Bronchus fibroblast of lung (primary cell): ENCODE results near the gene MTCH2. TPM values are rescaled to one million over a fixed set of nuclear protein-coding genes. Genes with fewer than 3 reads are reported as not detected.

Experiments used
- total RNA-seq: library from RNA; depleted of rRNA; stranded (reverse); fragments of >200 nt; gene quantifications from 2 replicates; pipeline ENCODE4 v1.2.3, GENCODE V29; 2015

The MTCH2 gene
- 80.3 and 81.4 TPM in 2 replicates for total RNA-seq

DNA sequence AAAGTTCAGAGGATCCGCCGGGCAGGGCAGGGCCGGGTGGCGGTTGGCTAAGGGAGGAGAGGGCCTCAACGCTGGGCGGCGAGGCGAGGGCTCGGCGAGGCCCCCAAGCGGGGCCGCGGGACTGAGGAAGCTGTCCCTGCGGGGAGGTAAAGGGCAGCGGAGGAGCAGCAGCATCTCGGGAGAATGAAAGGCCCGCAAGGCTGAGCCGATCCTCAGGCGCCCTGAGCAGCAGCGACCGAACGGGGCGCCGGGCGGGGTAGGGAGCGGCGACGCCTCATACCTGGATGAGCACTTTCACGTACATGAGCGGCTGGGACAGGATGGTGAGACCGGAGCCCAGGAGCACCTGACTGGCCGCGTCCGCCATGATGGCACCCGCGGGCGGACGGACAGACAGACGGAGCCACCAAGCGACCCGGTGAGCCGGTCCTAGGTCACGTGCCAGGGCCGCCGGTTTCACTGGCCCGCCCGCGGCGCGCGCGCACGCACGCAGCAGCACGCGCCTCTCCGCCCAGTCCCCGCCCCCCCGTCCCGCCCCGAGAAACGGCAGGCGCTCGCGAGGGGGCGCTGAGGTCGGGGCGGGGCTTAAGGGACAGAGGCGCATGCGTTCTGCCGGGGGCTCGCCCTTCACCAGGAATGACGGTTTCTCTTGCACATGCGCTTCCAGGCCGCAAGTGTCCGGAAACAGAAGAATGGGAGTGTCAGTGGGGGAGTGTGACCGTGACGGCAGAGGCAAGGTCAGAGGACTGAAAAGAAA lies at the start of gene MTCH2:
MTCH2 (minus strand) TSS at position 461 of the 757 bp plus-strand sequence; CDS start at position 367, 94 bp downstream.

DNA sequence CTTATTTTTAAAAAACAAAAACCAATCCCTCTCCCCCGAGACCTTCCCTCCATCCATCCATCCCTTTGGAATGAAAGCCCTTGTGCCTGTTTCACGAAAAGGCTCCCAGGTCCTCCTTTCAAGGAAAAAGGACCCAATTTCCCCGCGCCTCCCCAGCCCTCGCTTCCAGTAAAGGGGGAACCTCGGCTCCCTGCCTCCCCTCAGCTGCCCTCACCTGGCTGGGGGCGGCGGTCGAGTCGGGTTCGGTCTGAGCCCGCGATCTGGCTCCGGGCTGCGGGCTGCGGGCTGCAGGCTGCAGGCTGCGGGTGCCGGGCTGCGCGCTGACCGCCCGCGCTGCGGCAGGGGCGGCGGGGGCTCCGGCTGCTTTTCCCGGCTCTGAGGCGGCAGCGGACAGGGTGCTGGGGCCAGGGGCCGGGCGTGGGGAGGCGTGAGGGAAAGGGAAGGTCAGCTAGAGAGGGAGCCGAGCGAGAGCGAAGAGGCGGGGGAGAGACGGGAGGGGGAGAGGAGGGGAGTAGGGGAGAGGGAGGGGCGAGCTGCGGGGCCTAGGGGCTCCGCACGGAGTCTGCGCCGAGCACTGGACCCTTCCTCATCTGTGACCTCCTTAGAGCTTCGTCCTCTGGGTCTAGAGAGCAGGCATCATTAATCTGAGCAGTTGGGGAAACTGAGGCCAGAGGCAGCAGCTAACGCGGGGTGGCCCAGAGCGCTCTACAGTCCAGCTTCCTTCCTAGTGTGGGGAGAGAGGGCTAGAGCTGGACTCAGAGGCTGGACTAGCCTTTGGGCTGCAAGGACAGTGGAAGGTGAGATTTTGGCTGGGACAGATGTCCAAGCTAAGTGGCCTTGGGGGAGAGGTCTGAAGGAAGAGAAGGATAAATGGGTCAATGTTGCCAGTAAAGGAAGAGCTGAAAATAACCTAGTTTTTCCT lies 48.2 kb downstream of the MTCH2 start, which contains the start of gene C1QTNF4:
C1QTNF4 (minus strand) TSS at position 478 of the 922 bp plus-strand sequence. CDS start 3,601 bp downstream, outside the sequence.

GRCh38 chr11:47586098-47586855 lies 56.1 kb downstream of the MTCH2 start, which contains the start of gene FAM180B:
Gene FAM180B (plus strand): TSS chr11:47586678. CDS start chr11:47586769, 91 bp downstream.

DNA sequence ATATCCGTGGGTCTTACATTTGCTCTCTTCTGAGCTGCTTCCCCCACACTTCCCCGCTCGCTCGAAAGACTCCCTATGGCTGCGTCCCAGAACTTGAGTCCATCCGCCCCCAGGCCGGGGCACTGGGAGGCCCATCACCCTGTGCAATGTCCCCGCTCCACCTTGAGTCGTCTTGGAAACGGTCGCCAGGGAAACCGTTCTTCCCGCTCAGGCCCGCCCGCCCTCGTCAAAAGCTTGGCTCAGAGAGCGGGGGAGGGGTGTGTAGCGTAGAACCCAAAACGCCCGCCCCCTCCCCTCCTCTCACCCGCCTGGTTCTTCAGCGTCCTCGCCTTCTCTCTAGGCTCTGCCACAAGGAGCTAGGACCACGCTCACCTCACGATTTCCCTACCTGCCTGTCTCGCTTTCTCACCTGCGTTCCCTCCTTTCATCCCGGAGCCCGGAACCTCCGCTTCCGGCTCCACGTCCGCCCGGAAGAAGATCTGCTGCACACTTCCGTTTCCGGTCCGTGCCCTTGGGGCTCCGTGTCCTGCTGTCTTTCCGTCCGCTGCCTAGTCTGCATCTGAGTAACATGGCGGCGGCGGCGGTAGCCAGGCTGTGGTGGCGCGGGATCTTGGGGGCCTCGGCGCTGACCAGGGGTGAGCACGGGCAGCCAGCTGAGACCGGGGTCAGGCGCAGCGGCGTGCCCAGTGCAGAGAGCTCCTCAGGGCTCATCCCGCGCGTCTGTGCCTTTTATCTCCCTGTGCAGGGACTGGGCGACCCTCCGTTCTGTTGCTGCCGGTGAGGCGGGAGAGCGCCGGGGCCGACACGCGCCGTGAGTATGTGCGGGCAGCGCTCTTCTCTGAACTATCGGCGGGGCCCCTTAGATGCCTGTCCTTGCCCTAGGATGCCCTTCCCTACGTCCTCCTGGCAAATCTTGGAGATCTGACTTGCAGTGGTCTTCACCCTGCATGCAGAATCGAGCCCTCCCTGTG lies 63.5 kb downstream of the MTCH2 start, which contains the start of the genes KBTBD4 and NDUFS3:
KBTBD4 (minus strand) TSS at position 447 of the 971 bp plus-strand sequence; CDS start at position 428, 19 bp downstream.
NDUFS3 (plus strand) TSS at position 551 of the 971 bp plus-strand sequence; CDS start at position 569, 18 bp downstream.

Other genes with a start within 250 kb of the MTCH2 start
- gene SLC39A13, start 234.0 kb downstream of the MTCH2 start, total RNA-seq = 118 and 120 TPM in 2 replicates
- gene PSMC3, start 216.1 kb downstream of the MTCH2 start, total RNA-seq = 227 and 241 TPM in 2 replicates
- not detected in 2 replicates for gene RAPSN, start 193.4 kb downstream of the MTCH2 start, total RNA-seq
- gene CELF1, start 89.4 kb downstream of the MTCH2 start, total RNA-seq = 49.8 and 54.3 TPM in 2 replicates
- 150 and 156 TPM in 2 replicates for gene PTPMT1, start 77.0 kb downstream of the MTCH2 start, total RNA-seq
- 21.4 and 21.5 TPM in 2 replicates for gene KBTBD4, start 63.6 kb downstream of the MTCH2 start, total RNA-seq
- gene NDUFS3, start 63.5 kb downstream of the MTCH2 start, total RNA-seq = 71.1 and 76.2 TPM in 2 replicates
- gene FAM180B, start 55.9 kb downstream of the MTCH2 start, total RNA-seq = not detected in 2 replicates
- 1.8 and 2.8 TPM in 2 replicates for gene C1QTNF4, start 48.1 kb downstream of the MTCH2 start, total RNA-seq
- gene AGBL2, start 72.8 kb upstream of the MTCH2 start, total RNA-seq = 0.17 and 1.3 TPM in 2 replicates
- gene FNBP4, start 124.8 kb upstream of the MTCH2 start, total RNA-seq = 29.3 and 39.2 TPM in 2 replicates
- gene NUP160, start 205.8 kb upstream of the MTCH2 start, total RNA-seq = 12.0 and 12.4 TPM in 2 replicates